H9 (cell line): ENCODE results near the gene MAST4. TPM values are rescaled to one million over a fixed set of nuclear protein-coding genes. Genes with fewer than 3 reads are reported as not detected.

Source experiments
- DNase-seq: peaks from one replicate; pipeline ENCODE4 v3.0.0-alpha.2; 2017
- H2AFZ ChIP-seq: one replicate; pipeline ENCODE4 v1.6.1; 2013; ENCODE audit warnings: mild to moderate bottlenecking, low read length, control low read depth, moderate library complexity
- H2AK5ac ChIP-seq: 2 replicates; pipeline ENCODE4 v1.6.1; 2013; ENCODE audit warnings: low read length, control low read depth, mixed read lengths; ENCODE audit not compliant: insufficient read length
- H2BK120ac ChIP-seq: one replicate; pipeline ENCODE4 v1.6.1; 2013; ENCODE audit warnings: low read depth, mild to moderate bottlenecking, low read length, control low read depth, inconsistent platforms; ENCODE audit not compliant: poor library complexity, severe bottlenecking
- H2BK12ac ChIP-seq: 2 replicates; pipeline ENCODE4 v1.6.1; 2013; ENCODE audit warnings: low read length, control low read depth, mixed read lengths, low read depth; ENCODE audit not compliant: insufficient read length
- H2BK15ac ChIP-seq: 2 replicates; pipeline ENCODE4 v1.6.1; 2013; ENCODE audit warnings: low read depth, low read length, control low read depth
- H2BK20ac ChIP-seq: one replicate; pipeline ENCODE4 v1.6.1; 2013; ENCODE audit warnings: low read depth, mild to moderate bottlenecking, low read length, control low read depth, inconsistent platforms; ENCODE audit not compliant: poor library complexity, severe bottlenecking
- H2BK5ac ChIP-seq: 2 replicates; pipeline ENCODE4 v1.6.1; 2013; ENCODE audit warnings: low read length, control low read depth, mixed read lengths; ENCODE audit not compliant: insufficient read length
- H3K14ac ChIP-seq: 2 replicates; pipeline ENCODE4 v1.6.1; 2013; ENCODE audit warnings: low read length, control low read depth; ENCODE audit not compliant: insufficient read depth
- H3K18ac ChIP-seq: 2 replicates; pipeline ENCODE4 v1.6.1; 2013; ENCODE audit warnings: low read depth, mild to moderate bottlenecking, mixed read lengths, low read length, control low read depth; ENCODE audit not compliant: insufficient read length
- H3K23ac ChIP-seq: 2 replicates; pipeline ENCODE4 v1.6.1; 2013; ENCODE audit warnings: low read length, control low read depth, mixed read lengths, low read depth; ENCODE audit not compliant: insufficient read length
- H3K23me2 ChIP-seq: 2 replicates; pipeline ENCODE4 v1.6.1; 2013; ENCODE audit warnings: low read depth, mild to moderate bottlenecking, mixed read lengths, low read length, control low read depth; ENCODE audit not compliant: insufficient read length, poor library complexity, severe bottlenecking
- H3K27ac ChIP-seq: 2 replicates; pipeline ENCODE4 v1.5.1; 2013; ENCODE audit warnings: low read length, control low read depth, mixed read lengths, low read depth; ENCODE audit not compliant: insufficient read length
- H3K27me3 ChIP-seq: 2 replicates; pipeline ENCODE4 v1.6.1; 2013; ENCODE audit warnings: low read length, control low read depth, inconsistent platforms; ENCODE audit not compliant: insufficient read depth
- H3K4ac ChIP-seq: 2 replicates; pipeline ENCODE4 v1.6.1; 2013; ENCODE audit warnings: low read depth, mild to moderate bottlenecking, control low read depth, inconsistent platforms, low read length, moderate library complexity
- H3K4me1 ChIP-seq: 2 replicates; pipeline ENCODE4 v1.6.1; 2013; ENCODE audit warnings: low read length, control low read depth, inconsistent platforms; ENCODE audit not compliant: insufficient read depth
- H3K4me2 ChIP-seq: 2 replicates; pipeline ENCODE4 v1.6.1; 2013; ENCODE audit warnings: low read length, control low read depth, mixed read lengths; ENCODE audit not compliant: insufficient read length, insufficient read depth
- H3K56ac ChIP-seq: 2 replicates; pipeline ENCODE4 v1.6.1; 2013; ENCODE audit warnings: low read depth, mild to moderate bottlenecking, mixed read lengths, low read length, control low read depth; ENCODE audit not compliant: insufficient read length
- H3K79me1 ChIP-seq: 2 replicates; pipeline ENCODE4 v1.6.1; 2013; ENCODE audit warnings: low read depth, mild to moderate bottlenecking, moderate library complexity, low read length, control low read depth, inconsistent platforms; ENCODE audit not compliant: insufficient read depth, poor library complexity, severe bottlenecking
- H3K79me2 ChIP-seq: 2 replicates; pipeline ENCODE4 v1.6.1; 2013; ENCODE audit warnings: low read length, control low read depth, inconsistent platforms; ENCODE audit not compliant: insufficient read depth
- H3K9ac ChIP-seq: 2 replicates; pipeline ENCODE4 v1.6.1; 2013; ENCODE audit warnings: low read length, control low read depth, mixed read lengths; ENCODE audit not compliant: insufficient read length; ENCODE audit errors: extremely low read depth
- H3K9me3 ChIP-seq: one replicate; pipeline ENCODE4 v1.6.1; 2013; ENCODE audit warnings: low read depth, low read length, inconsistent platforms; ENCODE audit not compliant: control insufficient read depth
- H3T11ph ChIP-seq: one replicate; pipeline ENCODE4 v1.6.1; 2013; ENCODE audit warnings: mild to moderate bottlenecking, low read length, control low read depth, inconsistent platforms
- H4K20me1 ChIP-seq: one replicate; pipeline ENCODE4 v1.6.1; 2013; ENCODE audit not compliant: control insufficient read depth, insufficient read length, insufficient read depth
- H4K5ac ChIP-seq: 2 replicates; pipeline ENCODE4 v1.6.1; 2013; ENCODE audit warnings: low read depth, mild to moderate bottlenecking, mixed read lengths, low read length, control low read depth; ENCODE audit not compliant: insufficient read length
- H4K8ac ChIP-seq: replicated peaks from 2 replicates; pipeline ENCODE4 v1.6.1; 2013; ENCODE audit warnings: low read length, control low read depth, mixed read lengths, low read depth; ENCODE audit not compliant: insufficient read length
- H4K91ac ChIP-seq: 2 replicates; pipeline ENCODE4 v1.6.1; 2013; ENCODE audit warnings: low read depth, mild to moderate bottlenecking, moderate library complexity, mixed read lengths, low read length, control low read depth; ENCODE audit not compliant: insufficient read length
- H3K27ac Mint-ChIP-seq, 3 experiments: 2 replicates in 2 of 3; 3 replicates in 1 of 3; pipeline ENCODE4 v1.8.0; 2020 to 2021; ENCODE audit warnings: mixed read lengths in 3 of 3, mild to moderate bottlenecking in 1 of 3, moderate library complexity in 1 of 3
- H3K27me3 Mint-ChIP-seq: 2 replicates; pipeline ENCODE4 v1.8.0; 2021; ENCODE audit warnings: low read depth, mild to moderate bottlenecking, moderate library complexity, mixed read lengths
- H3K36me3 Mint-ChIP-seq, 3 experiments: 2 replicates in 2 of 3; 3 replicates in 1 of 3; pipeline ENCODE4 v1.8.0; 2020 to 2021; ENCODE audit warnings: low read depth in 3 of 3, mixed read lengths in 3 of 3; ENCODE audit not compliant: insufficient read depth in 1 of 3
- H3K4me1 Mint-ChIP-seq, 2 experiments: 2 replicates each; pipeline ENCODE4 v1.8.0; 2020; ENCODE audit warnings: mixed read lengths in 2 of 2
- H3K4me3 Mint-ChIP-seq, 2 experiments: 2 replicates in 1 of 2; 3 replicates in 1 of 2; pipeline ENCODE4 v1.8.0; 2020 to 2021; ENCODE audit warnings: mild to moderate bottlenecking in 2 of 2, mixed read lengths in 2 of 2, moderate library complexity in 1 of 2
- H3K9me3 Mint-ChIP-seq, 2 experiments: 2 replicates in 1 of 2; 3 replicates in 1 of 2; pipeline ENCODE4 v1.8.0; 2020; ENCODE audit warnings: mild to moderate bottlenecking in 2 of 2, mixed read lengths in 2 of 2, moderate library complexity in 1 of 2
- WGBS: extraction: QIAGEN DNeasy Blood & Tissue Kit; methylation state at CpG from one replicate; pipeline ENCODE4 v1.1.7; 2013; ENCODE audit warnings: missing lambda C conversion rate, low lambda C conversion rate, mixed read lengths; ENCODE audit not compliant: insufficient read length; ENCODE audit errors: extremely low coverage; 5-methylcytosine and 5-hydroxymethylcytosine counted together
- total RNA-seq: library from RNA; stranded (reverse); gene quantifications from 2 replicates; pipeline ENCODE4 v1.2.1, GENCODE V29; 2021
- TF ChIP-seq, protein P1 (sequence below): fragments of 200-600 bp; sonication (generic); conservative IDR thresholded peaks from 3 replicates; pipeline ENCODE4 v1.8.0; 2021; ENCODE audit warnings: antibody characterized with exemption, mild to moderate bottlenecking

Gene MAST4
- total RNA-seq, 1 experiment from 2014 or later = 3.7 TPM

DNA sequence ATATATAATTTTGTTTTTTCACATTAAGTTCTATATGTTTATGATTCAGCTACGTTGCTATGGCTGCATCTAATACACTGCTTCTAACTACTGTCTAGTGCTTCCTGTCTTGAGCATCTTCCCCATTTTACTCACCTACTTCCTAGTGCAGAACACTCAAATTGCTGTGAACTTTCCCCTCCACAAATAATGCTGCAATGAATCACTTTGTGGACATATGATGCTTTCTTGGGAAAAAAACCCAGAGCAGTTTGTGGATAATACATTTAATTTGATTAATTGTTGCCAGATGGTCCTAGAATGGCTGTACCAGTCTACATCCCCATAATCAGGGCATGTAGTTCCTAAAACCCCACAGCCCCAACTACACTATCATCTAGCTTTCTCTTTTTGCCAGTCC, 581.9 kb downstream of the MAST4 start:
- no CpG with 5 or more reads among the region's 1 CpG for WGBS

More for the DNA sequence above, 581.9 kb downstream of the MAST4 start:
- Histone ChIP-seq H4K8ac (no peak overlapping the region), H3T11ph (no peak overlapping the region), H3K4ac (no peak overlapping the region), H3K56ac (no peak overlapping the region), H3K27ac (no peak overlapping the region), H2AFZ (no peak overlapping the region), H4K91ac (no peak overlapping the region), H3K9ac (no peak overlapping the region), H3K27me3 (no peaks in the 10 kb centered on the region), H2BK15ac (no peak overlapping the region), H3K18ac (no peak overlapping the region), H3K9me3 (no peaks in the 10 kb centered on the region), H2AK5ac (no peak overlapping the region), H3K14ac (no peak overlapping the region), H3K23me2 (no peaks in the 10 kb centered on the region), H4K20me1 (no peaks in the 10 kb centered on the region), H3K23ac (no peak overlapping the region), H2BK20ac (no peak overlapping the region), H4K5ac (no peak overlapping the region), H3K4me1 (no peaks in the 10 kb centered on the region; the same call in 1 of the 2 replicates), H2BK5ac (no peak overlapping the region), H2BK120ac (no peak overlapping the region), H3K79me1 (no peaks in the 10 kb centered on the region), H3K4me2 (no peak overlapping the region), H3K79me2 (no peaks in the 10 kb centered on the region), H2BK12ac (no peak overlapping the region)
- Mint-ChIP-seq H3K4me3 (no peak overlapping the region), H3K9me3 (peaks cover 7 to 8% of the 10 kb centered on the region in 2 experiments), H3K4me1 (peaks cover 28 to 29% of the 10 kb centered on the region in 2 experiments), H3K27ac (no peak overlapping the region), H3K36me3 (peaks cover 0 to 14% (median 3%) of the 10 kb centered on the region in 3 experiments; a peak in 6 of 7 replicates), H3K27me3 (peaks cover 3% of the 10 kb centered on the region)
- TF ChIP-seq, protein P1, sequence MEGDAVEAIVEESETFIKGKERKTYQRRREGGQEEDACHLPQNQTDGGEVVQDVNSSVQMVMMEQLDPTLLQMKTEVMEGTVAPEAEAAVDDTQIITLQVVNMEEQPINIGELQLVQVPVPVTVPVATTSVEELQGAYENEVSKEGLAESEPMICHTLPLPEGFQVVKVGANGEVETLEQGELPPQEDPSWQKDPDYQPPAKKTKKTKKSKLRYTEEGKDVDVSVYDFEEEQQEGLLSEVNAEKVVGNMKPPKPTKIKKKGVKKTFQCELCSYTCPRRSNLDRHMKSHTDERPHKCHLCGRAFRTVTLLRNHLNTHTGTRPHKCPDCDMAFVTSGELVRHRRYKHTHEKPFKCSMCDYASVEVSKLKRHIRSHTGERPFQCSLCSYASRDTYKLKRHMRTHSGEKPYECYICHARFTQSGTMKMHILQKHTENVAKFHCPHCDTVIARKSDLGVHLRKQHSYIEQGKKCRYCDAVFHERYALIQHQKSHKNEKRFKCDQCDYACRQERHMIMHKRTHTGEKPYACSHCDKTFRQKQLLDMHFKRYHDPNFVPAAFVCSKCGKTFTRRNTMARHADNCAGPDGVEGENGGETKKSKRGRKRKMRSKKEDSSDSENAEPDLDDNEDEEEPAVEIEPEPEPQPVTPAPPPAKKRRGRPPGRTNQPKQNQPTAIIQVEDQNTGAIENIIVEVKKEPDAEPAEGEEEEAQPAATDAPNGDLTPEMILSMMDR = no peak
- no peak for DNase-seq
